ENCODE data around the gene TRIM29. TPM values are rescaled to one million over a fixed set of nuclear protein-coding genes. Genes with fewer than 3 reads are reported as not detected.

TRIM29 gene
- total and polyA plus RNA-seq, 2 experiments from 2014 or later, result 0.28 TPM; not detected in 1

- Histone ChIP-seq H3K79me2 (replicated peaks; ENCODE audit: insufficient read depth) (no peaks in the 10 kb centered on the region), H3K27ac (ENCODE audit: low read depth) (no peak overlapping the region), H2AFZ (no peak overlapping the region), H3K4me3 (no peak overlapping the region), H3F3A (replicated peaks; ENCODE audit: low read depth) (no peaks in the 10 kb centered on the region), H3K4me2 (no peak overlapping the region), H4K20me1 (replicated peaks; ENCODE audit: insufficient read depth) (no peaks in the 10 kb centered on the region), H3K36me3 (ENCODE audit: insufficient read depth) (no peaks in the 10 kb centered on the region), H3K4me1 (ENCODE audit: insufficient read depth) (no peaks in the 10 kb centered on the region; the same call in 1 of the 2 replicates), H3K27me3 (ENCODE audit: insufficient read depth) (no peaks in the 10 kb centered on the region), H3K9me2 (ENCODE audit: insufficient read depth) (no peaks in the 10 kb centered on the region)
- Mint-ChIP-seq H3K27ac (no peak overlapping the region), H3K27me3 (ENCODE audit: insufficient read depth, low read depth, poor library complexity) (peaks cover 8% of the 10 kb centered on the region), H3K36me3 (ENCODE audit: low read depth) (no peaks in the 10 kb centered on the region), H3K4me3 (no peak overlapping the region), H3K9me3 (no peaks in the 10 kb centered on the region), H3K4me1 (peaks cover 5% of the 10 kb centered on the region; the same call in 1 of the 3 replicates)
- DNase-seq (ENCODE audit: low spot score) (no peak), ATAC-seq (no peak)
- TF ChIP-seq ZNF462 (CRISPR knock-in tag; IDR thresholded peaks at IDR 0.05) (no peak), STAT1 (IDR thresholded peaks at IDR 0.05; ENCODE audit: unreplicated experiment) (no peak), REST (IDR thresholded peaks at IDR 0.05; ENCODE audit: unreplicated experiment) (no peak), JUNB (IDR thresholded peaks at IDR 0.05; ENCODE audit: unreplicated experiment) (no peak), POLR2AphosphoS5 (IDR thresholded peaks at IDR 0.05; ENCODE audit: low read depth) (no peak)
Observed at GRCh38 chr11:120135838-120136237, 2.1 kb downstream of the TRIM29 start.
